Activated T-helper 1 cell treated with anti-CD3 and anti-CD28 coated beads, Interleukin-12 subunit alpha, Interleukin-12 subunit beta, Interleukin-2, Interleukin-4 antibody, amounts not matched to agents 30 ng/mL and 10 ng/mL and 1 ng/mL, durations not matched to agents 14 hours and 24 hours and 36 hours (primary cell): Measurements from ENCODE around the gene EXOC1L. TPM values are rescaled to one million over a fixed set of nuclear protein-coding genes. Genes with fewer than 3 reads are reported as not detected.

ENCODE experiments used
- DNase-seq: peaks from one replicate; pipeline ENCODE4 v3.0.0; 2021; ENCODE audit warnings: low spot score
- H3K27ac Mint-ChIP-seq: one replicate; pipeline ENCODE4 v1.8.0; 2021; ENCODE audit warnings: mild to moderate bottlenecking, mixed read lengths
- H3K27me3 Mint-ChIP-seq: one replicate; pipeline ENCODE4 v1.8.0; 2022; ENCODE audit warnings: mild to moderate bottlenecking, moderate library complexity, mixed read lengths; ENCODE audit not compliant: insufficient read depth
- H3K36me3 Mint-ChIP-seq: one replicate; pipeline ENCODE4 v1.8.0; 2021; ENCODE audit warnings: low read depth, mixed read lengths
- H3K4me1 Mint-ChIP-seq: one replicate; pipeline ENCODE4 v1.8.0; 2021; ENCODE audit warnings: low read depth, mixed read lengths
- H3K4me3 Mint-ChIP-seq: one replicate; pipeline ENCODE4 v1.8.0; 2021; ENCODE audit warnings: mild to moderate bottlenecking, moderate library complexity, mixed read lengths
- H3K9me3 Mint-ChIP-seq: one replicate; pipeline ENCODE4 v1.8.0; 2021; ENCODE audit warnings: mixed read lengths
- intact Hi-C: fragments of 100-400 bp; cut with micrococcal nuclease; formaldehyde crosslinking; loops from one replicate; pipeline ENCODE4 v1.15.1; 2024
- total RNA-seq: library from RNA; stranded (reverse); gene quantifications from 2 replicates; pipeline ENCODE4 v1.2.3, GENCODE V29; 2022

EXOC1L gene
- total RNA-seq, 1 donor from 2014 or later: not detected

- no peaks in the 10 kb centered on the region for H3K4me1 Mint-ChIP-seq
- intact Hi-C loops: no loop called here
Measured at GRCh38 chr4:55817691-55818090, 1.9 kb upstream of the EXOC1L start.

GRCh38 chr4:55820279-55820678 is 689 bp downstream of the EXOC1L start:
- no peaks in the 10 kb centered on the region for H3K36me3 Mint-ChIP-seq
- no peaks in the 10 kb centered on the region for H3K4me1 Mint-ChIP-seq
- intact Hi-C loops: no loop called here
- DNase-seq: no peak
- H3K9me3 Mint-ChIP-seq: no peaks in the 10 kb centered on the region
- H3K27me3 Mint-ChIP-seq: peaks cover 19% of the 10 kb centered on the region
- no peak overlapping the region for H3K27ac Mint-ChIP-seq
- no peak overlapping the region for H3K4me3 Mint-ChIP-seq

More at GRCh38 chr4:55817691-55818090, 1.9 kb upstream of the EXOC1L start:
- peaks cover 19% of the 10 kb centered on the region for H3K27me3 Mint-ChIP-seq
- H3K27ac Mint-ChIP-seq: no peak overlapping the region
- DNase-seq: no peak
- no peaks in the 10 kb centered on the region for H3K36me3 Mint-ChIP-seq
- H3K4me3 Mint-ChIP-seq: no peak overlapping the region
- no peaks in the 10 kb centered on the region for H3K9me3 Mint-ChIP-seq

GRCh38 chr4:55822329-55822728 is 2.7 kb downstream of the EXOC1L start:
- intact Hi-C loops: no loop called here
- peaks cover 19% of the 10 kb centered on the region for H3K27me3 Mint-ChIP-seq
- H3K4me1 Mint-ChIP-seq: no peaks in the 10 kb centered on the region
- H3K27ac Mint-ChIP-seq: no peak overlapping the region
- no peaks in the 10 kb centered on the region for H3K36me3 Mint-ChIP-seq
- no peaks in the 10 kb centered on the region for H3K9me3 Mint-ChIP-seq
- no peak for DNase-seq
- no peak overlapping the region for H3K4me3 Mint-ChIP-seq

GRCh38 chr4:55824865-55825264 is 5.3 kb downstream of the EXOC1L start:
- no peak for DNase-seq
- Mint-ChIP-seq H3K27ac (no peak overlapping the region), H3K36me3 (no peaks in the 10 kb centered on the region), H3K27me3 (peaks cover 8% of the 10 kb centered on the region), H3K4me1 (no peaks in the 10 kb centered on the region), H3K4me3 (no peak overlapping the region), H3K9me3 (no peaks in the 10 kb centered on the region)
- intact Hi-C loops: no loop called here

- H3K27ac Mint-ChIP-seq: no peak overlapping the region
- H3K36me3 Mint-ChIP-seq: no peaks in the 10 kb centered on the region
- intact Hi-C loops: no loop called here
- peaks cover 7% of the 10 kb centered on the region for H3K27me3 Mint-ChIP-seq
- H3K9me3 Mint-ChIP-seq: no peaks in the 10 kb centered on the region
- H3K4me3 Mint-ChIP-seq: no peak overlapping the region
- H3K4me1 Mint-ChIP-seq: no peaks in the 10 kb centered on the region
- no peak for DNase-seq
Measured at GRCh38 chr4:55826986-55827385, 7.4 kb downstream of the EXOC1L start.

GRCh38 chr4:55827582-55827981 is 8.0 kb downstream of the EXOC1L start:
- Mint-ChIP-seq H3K9me3 (no peaks in the 10 kb centered on the region), H3K4me3 (no peak overlapping the region), H3K36me3 (no peaks in the 10 kb centered on the region), H3K27me3 (peaks cover 5% of the 10 kb centered on the region), H3K27ac (no peak overlapping the region), H3K4me1 (no peaks in the 10 kb centered on the region)
- intact Hi-C loops: no loop called here
- no peak for DNase-seq

- H3K4me1 Mint-ChIP-seq: no peaks in the 10 kb centered on the region
- intact Hi-C loops: no loop called here
- no peaks in the 10 kb centered on the region for H3K9me3 Mint-ChIP-seq
- peaks cover 7% of the 10 kb centered on the region for H3K27me3 Mint-ChIP-seq
- H3K27ac Mint-ChIP-seq: no peak overlapping the region
- H3K4me3 Mint-ChIP-seq: no peak overlapping the region
- DNase-seq: no peak
- H3K36me3 Mint-ChIP-seq: no peaks in the 10 kb centered on the region
Measured at GRCh38 chr4:55830048-55830447, 10.5 kb downstream of the EXOC1L start.

GRCh38 chr4:55830716-55831115 is 11.1 kb downstream of the EXOC1L start:
- no peaks in the 10 kb centered on the region for H3K9me3 Mint-ChIP-seq
- DNase-seq: no peak
- no peak overlapping the region for H3K27ac Mint-ChIP-seq
- intact Hi-C loops: no loop called here
- no peaks in the 10 kb centered on the region for H3K36me3 Mint-ChIP-seq
- no peaks in the 10 kb centered on the region for H3K4me1 Mint-ChIP-seq
- no peak overlapping the region for H3K4me3 Mint-ChIP-seq
- H3K27me3 Mint-ChIP-seq: peaks cover 7% of the 10 kb centered on the region

GRCh38 chr4:55834086-55834795 is 14.7 kb downstream of the EXOC1L start:
- Mint-ChIP-seq H3K27me3 (peaks cover 14% of the 10 kb centered on the region), H3K27ac (no peak overlapping the region), H3K9me3 (no peaks in the 10 kb centered on the region)

GRCh38 chr4:55837903-55838302 is 18.3 kb downstream of the EXOC1L start:
- H3K4me3 Mint-ChIP-seq: no peak overlapping the region
- no peaks in the 10 kb centered on the region for H3K9me3 Mint-ChIP-seq
- no peaks in the 10 kb centered on the region for H3K36me3 Mint-ChIP-seq
- H3K27ac Mint-ChIP-seq: no peak overlapping the region
- peaks cover 9% of the 10 kb centered on the region for H3K27me3 Mint-ChIP-seq
- no peak for DNase-seq
- no peaks in the 10 kb centered on the region for H3K4me1 Mint-ChIP-seq
- intact Hi-C loops: no loop called here

More at GRCh38 chr4:55834086-55834795, 14.7 kb downstream of the EXOC1L start:
- no peaks in the 10 kb centered on the region for H3K36me3 Mint-ChIP-seq
- DNase-seq: no peak
- no peak overlapping the region for H3K4me3 Mint-ChIP-seq
- intact Hi-C loops: no loop called here
- H3K4me1 Mint-ChIP-seq: no peaks in the 10 kb centered on the region

- H3K27me3 Mint-ChIP-seq: peaks cover 9% of the 10 kb centered on the region
- H3K4me3 Mint-ChIP-seq: no peak overlapping the region
- no peak for DNase-seq
- no peaks in the 10 kb centered on the region for H3K4me1 Mint-ChIP-seq
- intact Hi-C loops: no loop called here
- no peak overlapping the region for H3K27ac Mint-ChIP-seq
- no peaks in the 10 kb centered on the region for H3K36me3 Mint-ChIP-seq
- H3K9me3 Mint-ChIP-seq: no peaks in the 10 kb centered on the region
Measured at GRCh38 chr4:55838356-55838755, 18.8 kb downstream of the EXOC1L start.

GRCh38 chr4:55838952-55839351 is 19.4 kb downstream of the EXOC1L start:
- H3K9me3 Mint-ChIP-seq: no peaks in the 10 kb centered on the region
- H3K27ac Mint-ChIP-seq: no peak overlapping the region
- no peak for DNase-seq
- no peaks in the 10 kb centered on the region for H3K4me1 Mint-ChIP-seq
- H3K36me3 Mint-ChIP-seq: no peaks in the 10 kb centered on the region
- H3K27me3 Mint-ChIP-seq: peaks cover 7% of the 10 kb centered on the region
- no peak overlapping the region for H3K4me3 Mint-ChIP-seq
- intact Hi-C loops: no loop called here

- no peak for DNase-seq
- peaks cover 6% of the 10 kb centered on the region for H3K27me3 Mint-ChIP-seq
- no peak overlapping the region for H3K4me3 Mint-ChIP-seq
- intact Hi-C loops: no loop called here
- H3K27ac Mint-ChIP-seq: no peak overlapping the region
- no peaks in the 10 kb centered on the region for H3K4me1 Mint-ChIP-seq
- no peaks in the 10 kb centered on the region for H3K9me3 Mint-ChIP-seq
- H3K36me3 Mint-ChIP-seq: no peaks in the 10 kb centered on the region
Measured at GRCh38 chr4:55840956-55841355, 21.4 kb downstream of the EXOC1L start.
